Measurements from ENCODE around the gene WAPL.

Gene WAPL

GRCh38 chr10:86461963-86462804, 59.4 kb downstream of the WAPL start:
- no peak for DNase-seq

GRCh38 chr10:86451604-86451960, 70.0 kb downstream of the WAPL start:
- no peak for DNase-seq

DNA sequence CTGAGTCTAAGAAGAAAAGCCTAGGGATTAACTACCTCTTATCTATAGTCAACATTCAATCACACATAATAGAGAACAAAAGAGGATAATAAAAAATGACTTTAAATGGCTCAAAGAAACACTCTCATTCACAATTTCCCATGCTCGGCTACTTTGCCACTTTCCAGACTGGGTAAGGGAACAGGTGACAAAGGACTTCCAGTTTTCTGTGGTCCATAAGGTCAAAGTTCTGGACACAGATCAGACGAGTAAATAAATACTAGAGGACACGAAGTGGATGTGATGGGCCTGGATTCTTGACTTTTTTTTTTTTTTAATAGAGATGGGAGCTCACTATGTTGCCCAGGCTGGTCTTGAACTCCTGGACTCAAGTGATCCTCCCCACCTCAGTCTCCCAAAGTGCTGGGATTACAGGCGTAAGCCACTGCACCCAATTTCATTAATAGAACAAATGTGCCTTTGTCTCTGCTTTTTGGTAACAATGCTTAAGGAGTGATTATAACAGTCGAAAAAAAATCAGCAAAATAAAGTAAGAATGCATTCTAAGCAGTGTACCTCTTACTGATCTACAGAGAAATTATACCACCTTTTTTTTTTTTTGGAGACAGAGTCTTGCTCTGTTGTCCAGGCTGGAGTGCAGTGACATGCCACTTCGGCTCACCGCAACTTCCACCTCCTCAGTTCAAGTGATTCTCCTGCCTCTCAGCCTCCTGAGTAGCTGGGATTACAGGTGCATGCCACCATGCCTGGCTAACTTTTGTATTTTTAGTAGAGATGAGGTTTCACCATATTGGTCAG, 70.6 kb downstream of the WAPL start:
- no peak for DNase-seq

GRCh38 chr10:86449926-86450558, 71.5 kb downstream of the WAPL start:
- no peak for DNase-seq

- no peak for DNase-seq
These were observed 74.2 kb downstream of the WAPL start for GRCh38 chr10:86447432-86447831.

GRCh38 chr10:86446987-86447386, 74.6 kb downstream of the WAPL start:
- no peak for DNase-seq

GRCh38 chr10:86446440-86446839, 75.2 kb downstream of the WAPL start:
- no peak for DNase-seq

- no peak for DNase-seq
These were observed 77.7 kb downstream of the WAPL start for GRCh38 chr10:86443936-86444335.

GRCh38 chr10:86443069-86443468, 78.5 kb downstream of the WAPL start:
- no peak for DNase-seq

GRCh38 chr10:86440874-86441843, 80.4 kb downstream of the WAPL start:
- peak; percentile 11 for DNase-seq

DNA sequence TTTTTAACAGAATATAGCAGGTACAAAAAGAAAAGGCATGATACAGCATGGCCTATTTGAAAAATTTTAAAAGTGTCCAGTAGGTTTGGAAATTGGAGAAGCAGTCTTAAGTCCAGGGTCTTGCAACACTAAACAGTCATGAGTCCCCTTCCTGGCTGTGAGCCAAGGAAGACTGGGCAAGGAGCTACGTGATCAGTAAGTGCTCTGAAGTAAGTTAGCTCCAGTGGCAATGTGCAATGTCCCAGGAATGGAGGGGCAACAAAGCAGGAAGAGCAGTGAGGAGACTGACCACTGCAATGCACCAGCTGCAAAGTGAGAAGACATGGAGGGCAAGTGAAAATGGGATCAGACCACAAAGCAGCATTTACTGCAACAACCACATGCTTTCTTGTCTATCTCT, 82.0 kb downstream of the WAPL start:
- no peak for DNase-seq

- DNase-seq: no peak
These were observed 83.4 kb downstream of the WAPL start for GRCh38 chr10:86438091-86438749.

DNA sequence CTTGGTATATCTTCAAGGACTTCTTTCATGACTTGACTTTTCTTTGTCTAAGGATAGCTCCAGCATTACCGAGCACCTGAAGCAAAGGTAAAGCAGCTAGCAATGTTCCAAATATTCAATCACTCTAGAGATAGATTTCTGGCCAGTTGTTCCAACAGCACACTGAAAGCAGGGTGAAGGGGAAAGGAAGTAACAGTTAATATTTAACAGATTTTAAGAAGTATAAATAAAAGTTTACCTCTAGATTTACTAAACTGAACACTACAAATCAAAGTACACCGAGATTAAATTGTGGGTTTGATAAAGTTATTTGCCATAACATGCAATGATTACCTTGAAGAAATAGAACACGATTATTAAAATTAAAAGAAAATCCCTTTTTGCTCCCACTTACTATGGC, 84.1 kb downstream of the WAPL start:
- DNase-seq: no peak

- DNase-seq: no peak
These were observed 84.6 kb downstream of the WAPL start for GRCh38 chr10:86436963-86437362.

DNA sequence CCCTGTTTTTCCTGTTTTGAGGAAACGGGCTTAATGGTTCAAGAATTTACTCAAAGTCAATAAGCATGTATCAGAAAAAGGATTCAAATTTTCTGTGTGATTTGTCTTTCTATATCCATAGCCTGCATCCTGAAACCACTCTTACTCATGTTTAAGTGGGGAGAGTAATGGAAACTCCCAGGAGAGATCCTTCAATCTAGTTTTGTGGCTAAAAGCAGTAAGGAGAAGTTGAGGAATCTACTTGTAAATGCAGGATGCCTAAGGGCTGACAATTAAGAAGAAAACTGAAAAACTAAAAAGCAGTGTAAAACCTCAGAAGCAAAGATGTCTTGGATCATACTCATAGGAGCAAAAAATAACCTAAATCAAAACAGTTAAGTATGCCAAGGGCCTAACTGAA, 86.9 kb downstream of the WAPL start:
- DNase-seq: no peak

DNA sequence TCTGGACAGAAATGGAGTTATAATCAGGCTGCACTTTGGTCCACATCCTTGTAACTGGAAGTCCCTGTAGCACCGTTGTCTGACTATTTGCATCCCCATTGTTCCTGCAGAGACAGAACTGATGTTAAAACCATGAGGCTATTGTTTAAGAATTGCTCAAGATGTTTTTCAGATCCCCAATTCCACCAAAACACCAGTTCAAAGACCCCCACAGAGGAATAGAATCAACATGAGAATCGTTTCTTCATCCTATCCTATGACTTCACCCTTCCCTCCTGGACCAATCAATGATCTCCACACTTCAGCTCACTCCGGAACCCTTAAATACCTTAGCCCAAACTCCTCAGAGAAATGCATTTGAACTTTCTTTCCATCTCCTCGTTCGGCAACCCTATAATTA, 97.9 kb downstream of the WAPL start:
- no peak for DNase-seq

- no peak for DNase-seq
These were observed 102.5 kb downstream of the WAPL start for GRCh38 chr10:86419101-86419500.

DNA sequence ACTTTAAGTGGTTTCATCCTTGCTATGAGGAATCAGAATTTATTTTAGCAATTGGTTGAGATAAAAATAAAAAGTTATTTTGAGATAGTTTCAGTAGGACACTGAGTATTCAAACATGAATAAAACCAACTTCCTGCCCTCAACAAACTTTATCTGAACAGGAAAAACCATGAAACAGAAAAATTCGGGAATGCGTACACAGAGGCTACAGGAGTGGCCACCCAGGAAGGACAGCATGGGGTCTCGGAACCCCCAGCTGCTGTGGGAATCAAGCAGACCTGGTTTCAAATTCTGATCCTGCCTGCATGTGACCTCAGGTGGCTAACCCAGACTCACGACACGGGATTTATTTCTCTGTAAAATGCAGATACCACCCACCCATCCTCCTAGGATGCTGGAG, 106.0 kb downstream of the WAPL start:
- no peak for DNase-seq

DNA sequence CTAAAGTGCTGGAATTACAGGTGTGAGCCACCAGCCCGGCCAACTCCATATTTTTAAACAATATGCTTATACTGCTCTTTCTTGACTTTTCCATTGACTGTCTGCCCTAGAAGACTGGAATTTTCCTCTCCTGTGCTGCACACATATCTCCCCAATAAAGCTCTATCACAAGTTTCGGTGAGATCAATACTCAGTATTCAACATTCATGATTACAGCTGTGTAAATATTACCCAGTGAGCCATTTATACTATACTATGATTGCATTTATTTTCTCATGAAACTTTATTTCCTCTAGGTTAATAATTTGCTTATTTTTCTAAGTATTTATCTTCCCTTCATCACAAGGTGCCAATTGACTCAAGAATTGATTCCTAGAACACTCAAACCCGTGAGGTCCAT, 106.5 kb downstream of the WAPL start:
- no peak for DNase-seq

DNA sequence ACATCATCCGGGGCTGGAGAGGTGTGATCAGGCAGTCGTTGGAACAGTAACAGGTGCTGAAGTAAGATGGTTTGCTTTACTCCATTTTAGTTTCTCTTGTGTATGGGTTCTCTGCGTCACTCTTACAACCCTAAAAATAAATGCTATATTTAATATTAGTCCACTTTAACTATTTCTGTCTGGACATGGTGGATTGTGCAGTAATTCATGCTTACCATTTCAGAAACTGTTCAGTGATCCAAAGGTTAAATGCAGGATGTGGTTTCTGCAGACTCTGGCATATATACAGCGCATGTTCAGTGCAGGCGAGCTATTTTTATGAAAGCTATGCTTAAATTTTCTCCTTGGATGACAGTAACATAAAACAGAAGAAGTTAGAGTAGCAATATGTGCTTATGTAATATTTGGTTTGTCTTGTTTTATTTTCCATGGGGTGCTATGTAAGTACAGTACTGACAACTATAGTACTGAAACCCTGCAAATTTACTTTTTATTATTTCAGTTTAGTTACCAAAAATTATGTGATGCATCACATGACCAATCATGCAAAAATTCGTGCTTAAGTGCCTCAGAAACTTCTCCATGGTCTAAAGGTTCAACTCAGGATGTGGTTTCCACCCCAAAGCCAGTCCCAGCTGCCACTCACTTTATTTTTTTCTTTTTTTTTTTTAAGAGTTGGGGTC, 108.4 kb downstream of the WAPL start:
- DNase-seq: peak; percentile 21

GRCh38 chr10:86411852-86412560, 109.6 kb downstream of the WAPL start:
- no peak for DNase-seq

All from activated CD4-positive, alpha-beta T cell treated with anti-CD3 and anti-CD28 coated beads, Interleukin-2, amount 50 U/mL, for 16 hours (primary cell).